ENCODE measurements around the gene PLAAT2. TPM values are rescaled to one million over a fixed set of nuclear protein-coding genes. Genes with fewer than 3 reads are reported as not detected.

The PLAAT2 gene
- total and polyA plus RNA-seq, 2 of the 13 experiments (the other 11 are each of a cell fraction or from before 2014, with no cell fraction given), result 0.22 TPM; not detected in 1

DNA sequence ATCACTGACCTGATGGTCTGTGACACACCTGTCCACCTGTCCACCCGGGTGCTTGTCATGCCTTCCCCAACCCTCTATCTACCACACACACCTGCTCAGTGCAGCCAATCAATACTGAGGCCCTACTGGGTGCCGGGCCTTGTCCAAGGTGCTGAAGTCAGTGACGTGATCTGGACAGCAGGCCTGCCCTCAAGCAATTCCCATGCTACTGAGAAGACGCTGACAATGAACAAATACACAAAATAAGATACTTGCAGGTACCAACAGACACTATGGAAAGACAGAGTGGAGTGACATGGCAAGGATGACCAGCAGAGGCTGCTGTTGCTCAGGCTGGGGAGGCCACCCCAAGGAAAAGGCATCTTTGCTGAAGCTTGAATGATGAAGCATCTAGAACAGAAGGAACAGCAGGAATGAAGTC is 29.8 kb upstream of the PLAAT2 start (continued):
- TF ChIP-seq, protein P1, sequence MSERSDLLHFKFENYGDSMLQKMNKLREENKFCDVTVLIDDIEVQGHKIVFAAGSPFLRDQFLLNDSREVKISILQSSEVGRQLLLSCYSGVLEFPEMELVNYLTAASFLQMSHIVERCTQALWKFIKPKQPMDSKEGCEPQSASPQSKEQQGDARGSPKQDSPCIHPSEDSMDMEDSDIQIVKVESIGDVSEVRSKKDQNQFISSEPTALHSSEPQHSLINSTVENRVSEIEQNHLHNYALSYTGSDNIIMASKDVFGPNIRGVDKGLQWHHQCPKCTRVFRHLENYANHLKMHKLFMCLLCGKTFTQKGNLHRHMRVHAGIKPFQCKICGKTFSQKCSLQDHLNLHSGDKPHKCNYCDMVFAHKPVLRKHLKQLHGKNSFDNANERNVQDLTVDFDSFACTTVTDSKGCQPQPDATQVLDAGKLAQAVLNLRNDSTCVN (CRISPR knock-in tag; IDR thresholded peaks at IDR 0.05; ENCODE audit: borderline replicate concordance), result no peak
- TF ChIP-seq ZNF343 (CRISPR knock-in tag; IDR thresholded peaks at IDR 0.05) (no peak), GATAD1 (CRISPR knock-in tag; IDR thresholded peaks at IDR 0.05) (no peak), U2AF2 (IDR thresholded peaks at IDR 0.05; ENCODE audit: low read depth, low read length) (no peak), KLF16 (CRISPR knock-in tag; IDR thresholded peaks at IDR 0.05) (no peak), KMT2B (CRISPR knock-in tag; IDR thresholded peaks at IDR 0.05) (no peak), FLYWCH1 (CRISPR knock-in tag; IDR thresholded peaks at IDR 0.05) (no peak), KMT2A (CRISPR knock-in tag; IDR thresholded peaks at IDR 0.05) (no peak), RXRA (CRISPR knock-in tag; IDR thresholded peaks at IDR 0.05) (no peak), ZNF263 (CRISPR knock-in tag; IDR thresholded peaks at IDR 0.05) (no peak), ZNF567 (CRISPR knock-in tag; IDR thresholded peaks at IDR 0.05; ENCODE audit: borderline replicate concordance) (no peak), TERF1 (CRISPR knock-in tag; IDR thresholded peaks at IDR 0.05) (no peak), KAT8 (CRISPR knock-in tag; IDR thresholded peaks at IDR 0.05) (no peak), USF2 (IDR thresholded peaks at IDR 0.05; ENCODE audit: low read depth, low read length) (no peak), USF2 (CRISPR knock-in tag; IDR thresholded peaks at IDR 0.05; ENCODE audit: borderline replicate concordance) (no peak)
- TF ChIP-seq, protein P2, sequence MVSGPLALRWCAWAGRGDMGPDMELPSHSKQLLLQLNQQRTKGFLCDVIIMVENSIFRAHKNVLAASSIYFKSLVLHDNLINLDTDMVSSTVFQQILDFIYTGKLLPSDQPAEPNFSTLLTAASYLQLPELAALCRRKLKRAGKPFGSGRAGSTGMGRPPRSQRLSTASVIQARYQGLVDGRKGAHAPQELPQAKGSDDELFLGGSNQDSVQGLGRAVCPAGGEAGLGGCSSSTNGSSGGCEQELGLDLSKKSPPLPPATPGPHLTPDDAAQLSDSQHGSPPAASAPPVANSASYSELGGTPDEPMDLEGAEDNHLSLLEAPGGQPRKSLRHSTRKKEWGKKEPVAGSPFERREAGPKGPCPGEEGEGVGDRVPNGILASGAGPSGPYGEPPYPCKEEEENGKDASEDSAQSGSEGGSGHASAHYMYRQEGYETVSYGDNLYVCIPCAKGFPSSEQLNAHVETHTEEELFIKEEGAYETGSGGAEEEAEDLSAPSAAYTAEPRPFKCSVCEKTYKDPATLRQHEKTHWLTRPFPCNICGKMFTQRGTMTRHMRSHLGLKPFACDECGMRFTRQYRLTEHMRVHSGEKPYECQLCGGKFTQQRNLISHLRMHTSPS (CRISPR knock-in tag; IDR thresholded peaks at IDR 0.05; ENCODE audit: low read depth), result no peak
- TF ChIP-seq, protein P3, sequence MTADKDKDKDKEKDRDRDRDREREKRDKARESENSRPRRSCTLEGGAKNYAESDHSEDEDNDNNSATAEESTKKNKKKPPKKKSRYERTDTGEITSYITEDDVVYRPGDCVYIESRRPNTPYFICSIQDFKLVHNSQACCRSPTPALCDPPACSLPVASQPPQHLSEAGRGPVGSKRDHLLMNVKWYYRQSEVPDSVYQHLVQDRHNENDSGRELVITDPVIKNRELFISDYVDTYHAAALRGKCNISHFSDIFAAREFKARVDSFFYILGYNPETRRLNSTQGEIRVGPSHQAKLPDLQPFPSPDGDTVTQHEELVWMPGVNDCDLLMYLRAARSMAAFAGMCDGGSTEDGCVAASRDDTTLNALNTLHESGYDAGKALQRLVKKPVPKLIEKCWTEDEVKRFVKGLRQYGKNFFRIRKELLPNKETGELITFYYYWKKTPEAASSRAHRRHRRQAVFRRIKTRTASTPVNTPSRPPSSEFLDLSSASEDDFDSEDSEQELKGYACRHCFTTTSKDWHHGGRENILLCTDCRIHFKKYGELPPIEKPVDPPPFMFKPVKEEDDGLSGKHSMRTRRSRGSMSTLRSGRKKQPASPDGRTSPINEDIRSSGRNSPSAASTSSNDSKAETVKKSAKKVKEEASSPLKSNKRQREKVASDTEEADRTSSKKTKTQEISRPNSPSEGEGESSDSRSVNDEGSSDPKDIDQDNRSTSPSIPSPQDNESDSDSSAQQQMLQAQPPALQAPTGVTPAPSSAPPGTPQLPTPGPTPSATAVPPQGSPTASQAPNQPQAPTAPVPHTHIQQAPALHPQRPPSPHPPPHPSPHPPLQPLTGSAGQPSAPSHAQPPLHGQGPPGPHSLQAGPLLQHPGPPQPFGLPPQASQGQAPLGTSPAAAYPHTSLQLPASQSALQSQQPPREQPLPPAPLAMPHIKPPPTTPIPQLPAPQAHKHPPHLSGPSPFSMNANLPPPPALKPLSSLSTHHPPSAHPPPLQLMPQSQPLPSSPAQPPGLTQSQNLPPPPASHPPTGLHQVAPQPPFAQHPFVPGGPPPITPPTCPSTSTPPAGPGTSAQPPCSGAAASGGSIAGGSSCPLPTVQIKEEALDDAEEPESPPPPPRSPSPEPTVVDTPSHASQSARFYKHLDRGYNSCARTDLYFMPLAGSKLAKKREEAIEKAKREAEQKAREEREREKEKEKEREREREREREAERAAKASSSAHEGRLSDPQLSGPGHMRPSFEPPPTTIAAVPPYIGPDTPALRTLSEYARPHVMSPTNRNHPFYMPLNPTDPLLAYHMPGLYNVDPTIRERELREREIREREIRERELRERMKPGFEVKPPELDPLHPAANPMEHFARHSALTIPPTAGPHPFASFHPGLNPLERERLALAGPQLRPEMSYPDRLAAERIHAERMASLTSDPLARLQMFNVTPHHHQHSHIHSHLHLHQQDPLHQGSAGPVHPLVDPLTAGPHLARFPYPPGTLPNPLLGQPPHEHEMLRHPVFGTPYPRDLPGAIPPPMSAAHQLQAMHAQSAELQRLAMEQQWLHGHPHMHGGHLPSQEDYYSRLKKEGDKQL (CRISPR knock-in tag; IDR thresholded peaks at IDR 0.05; ENCODE audit: low read depth), result no peak
